Loucy (cell line): ENCODE results near the gene SAA4.

Experiments used
- H2AFZ ChIP-seq: fragments of 200-600 bp; sonication (generic); 2 replicates; pipeline ENCODE4 v1.6.0; 2016; ENCODE audit warnings: antibody characterized with exemption, mild to moderate bottlenecking, low read length, moderate library complexity
- H3F3A ChIP-seq: fragments of 200-600 bp; 2 replicates; pipeline ENCODE4 v1.6.0; 2016; ENCODE audit warnings: antibody characterized with exemption, low read depth, mild to moderate bottlenecking
- H3K27me3 ChIP-seq: fragments of 200-600 bp; sonication (generic); 2 replicates; pipeline ENCODE4 v1.6.1; 2014; ENCODE audit warnings: low read length, mild to moderate bottlenecking; ENCODE audit not compliant: insufficient read depth, poor library complexity, severe bottlenecking
- H3K36me3 ChIP-seq: fragments of 200-600 bp; sonication (generic); 2 replicates; pipeline ENCODE4 v1.6.1; 2016; ENCODE audit warnings: low read length; ENCODE audit not compliant: insufficient read depth
- H3K4me1 ChIP-seq: fragments of 200-600 bp; sonication (generic); 2 replicates; pipeline ENCODE4 v1.5.1; 2014; ENCODE audit warnings: low read length, mild to moderate bottlenecking; ENCODE audit not compliant: insufficient read depth, poor library complexity, severe bottlenecking
- H3K4me2 ChIP-seq: fragments of 200-600 bp; sonication (generic); 2 replicates; pipeline ENCODE4 v1.6.0; 2014; ENCODE audit warnings: antibody characterized with exemption, low read length, low read depth, mild to moderate bottlenecking; ENCODE audit not compliant: poor library complexity, severe bottlenecking
- H3K4me3 ChIP-seq: fragments of 200-600 bp; sonication (generic); 2 replicates; pipeline ENCODE4 v1.5.1; 2014; ENCODE audit warnings: low read length, mild to moderate bottlenecking, mixed read lengths; ENCODE audit not compliant: poor library complexity, severe bottlenecking
- H3K79me2 ChIP-seq: fragments of 200-600 bp; sonication (generic); 2 replicates; pipeline ENCODE4 v1.6.1; 2014; ENCODE audit warnings: low read length; ENCODE audit not compliant: insufficient read depth
- H3K9ac ChIP-seq: fragments of 200-600 bp; sonication (generic); 2 replicates; pipeline ENCODE4 v1.6.0; 2014; ENCODE audit warnings: mild to moderate bottlenecking, low read depth, low read length, moderate library complexity; ENCODE audit not compliant: poor library complexity, severe bottlenecking
- H3K9me2 ChIP-seq: fragments of 200-600 bp; sonication (generic); replicated peaks from 2 replicates; pipeline ENCODE4 v1.6.1; 2016; ENCODE audit warnings: low read depth, low read length, mixed read lengths
- H3K9me3 ChIP-seq: fragments of 200-600 bp; sonication (generic); 2 replicates; pipeline ENCODE4 v1.6.1; 2014; ENCODE audit warnings: mild to moderate bottlenecking, antibody characterized with exemption, low read length, low read depth; ENCODE audit not compliant: insufficient read depth
- H4K20me1 ChIP-seq: fragments of 200-600 bp; sonication (generic); 2 replicates; pipeline ENCODE4 v1.6.0; 2014; ENCODE audit warnings: antibody characterized with exemption, low read length, mild to moderate bottlenecking; ENCODE audit not compliant: insufficient read depth, poor library complexity, severe bottlenecking
- EZH2phosphoT487 ChIP-seq: fragments of 200-600 bp; IDR thresholded peaks from 2 replicates; pipeline ENCODE4 v1.6.1; 2018; ENCODE audit warnings: antibody characterized with exemption, mild to moderate bottlenecking, moderate library complexity, borderline replicate concordance
- TF ChIP-seq, protein P1 (sequence below): fragments of 200-600 bp; sonication (generic); conservative IDR thresholded peaks from 2 replicates; pipeline ENCODE4 v1.5.1; 2014; ENCODE audit warnings: mild to moderate bottlenecking, antibody characterized with exemption, low read length

The SAA4 gene

DNA sequence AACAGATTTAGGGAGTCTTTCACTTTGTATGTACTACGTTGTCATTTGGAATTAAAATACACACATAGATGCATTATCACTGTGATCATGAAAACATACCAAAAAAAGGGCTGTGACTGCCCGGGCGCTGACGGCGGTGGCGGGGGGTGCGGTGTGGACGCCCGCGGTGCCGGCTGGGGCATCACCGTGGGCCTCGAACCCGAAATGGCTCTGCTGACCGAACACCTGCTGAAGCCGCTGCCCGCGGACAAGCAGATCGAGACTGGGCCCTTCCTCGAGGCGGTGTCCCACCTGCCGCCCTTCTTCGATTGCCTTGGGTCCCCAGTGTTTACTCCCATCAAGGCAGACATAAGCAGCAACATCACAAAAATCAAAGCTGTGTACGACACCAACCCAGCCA lies 47.8 kb downstream of the SAA4 start:
- no peaks in the 10 kb centered on the region for H3K79me2 ChIP-seq
- no peaks in the 10 kb centered on the region for H3K4me1 ChIP-seq
- no peak overlapping the region for H3K9ac ChIP-seq
- no peaks in the 10 kb centered on the region for H4K20me1 ChIP-seq
- no peak overlapping the region for H3K4me2 ChIP-seq
- H3F3A ChIP-seq: no peaks in the 10 kb centered on the region
- no peak overlapping the region for H3K4me3 ChIP-seq
- no peak for TF ChIP-seq EZH2phosphoT487
- TF ChIP-seq, protein P1, sequence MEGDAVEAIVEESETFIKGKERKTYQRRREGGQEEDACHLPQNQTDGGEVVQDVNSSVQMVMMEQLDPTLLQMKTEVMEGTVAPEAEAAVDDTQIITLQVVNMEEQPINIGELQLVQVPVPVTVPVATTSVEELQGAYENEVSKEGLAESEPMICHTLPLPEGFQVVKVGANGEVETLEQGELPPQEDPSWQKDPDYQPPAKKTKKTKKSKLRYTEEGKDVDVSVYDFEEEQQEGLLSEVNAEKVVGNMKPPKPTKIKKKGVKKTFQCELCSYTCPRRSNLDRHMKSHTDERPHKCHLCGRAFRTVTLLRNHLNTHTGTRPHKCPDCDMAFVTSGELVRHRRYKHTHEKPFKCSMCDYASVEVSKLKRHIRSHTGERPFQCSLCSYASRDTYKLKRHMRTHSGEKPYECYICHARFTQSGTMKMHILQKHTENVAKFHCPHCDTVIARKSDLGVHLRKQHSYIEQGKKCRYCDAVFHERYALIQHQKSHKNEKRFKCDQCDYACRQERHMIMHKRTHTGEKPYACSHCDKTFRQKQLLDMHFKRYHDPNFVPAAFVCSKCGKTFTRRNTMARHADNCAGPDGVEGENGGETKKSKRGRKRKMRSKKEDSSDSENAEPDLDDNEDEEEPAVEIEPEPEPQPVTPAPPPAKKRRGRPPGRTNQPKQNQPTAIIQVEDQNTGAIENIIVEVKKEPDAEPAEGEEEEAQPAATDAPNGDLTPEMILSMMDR: no peak
- H3K36me3 ChIP-seq: no peaks in the 10 kb centered on the region
- peaks cover 22% of the 10 kb centered on the region for H3K27me3 ChIP-seq
- no peak overlapping the region for H2AFZ ChIP-seq
- no peaks in the 10 kb centered on the region for H3K9me2 ChIP-seq
- no peaks in the 10 kb centered on the region for H3K9me3 ChIP-seq
